ENCODE measurements around the gene ALG2.

The ALG2 gene

GRCh38 chr9:99171225-99172123 lies 50.3 kb downstream of the ALG2 start:
- TF ChIP-seq YY1 (IDR thresholded peaks at IDR 0.05; ENCODE audit: insufficient read depth, insufficient read length), result no peak
- TF ChIP-seq ZNF274 (IDR thresholded peaks at IDR 0.05; ENCODE audit: low read depth, low read length), result no peak
- TF ChIP-seq SUZ12 (IDR thresholded peaks at IDR 0.05; ENCODE audit: extremely low read depth, insufficient read depth, insufficient read length), result no peak
- Histone ChIP-seq H3K4me1 (ENCODE audit: insufficient read depth, insufficient read length) (peaks cover 7% of the 10 kb centered on the region), H3K9me3 (ENCODE audit: insufficient read depth, low read length) (no peaks in the 10 kb centered on the region), H3K27me3 (ENCODE audit: insufficient read depth, insufficient read length) (peaks cover 11% of the 10 kb centered on the region), H3K4me3 (ENCODE audit: insufficient read length, low read depth) (no peak overlapping the region), H3K36me3 (ENCODE audit: insufficient read depth, insufficient read length, low read length) (no peaks in the 10 kb centered on the region), H3K9ac (ENCODE audit: insufficient read length, low read depth) (no peak overlapping the region)
- no peak for DNase-seq (ENCODE audit: low read depth, low spot score)

GRCh38 chr9:99169982-99170761 lies 51.6 kb downstream of the ALG2 start:
- Histone ChIP-seq H3K4me3 (ENCODE audit: insufficient read length, low read depth) (no peak overlapping the region), H3K9ac (ENCODE audit: insufficient read length, low read depth) (peak overlapping the region; percentile 14), H3K27me3 (ENCODE audit: insufficient read depth, insufficient read length) (peaks cover 11% of the 10 kb centered on the region), H3K36me3 (ENCODE audit: insufficient read depth, insufficient read length, low read length) (no peaks in the 10 kb centered on the region), H3K9me3 (ENCODE audit: insufficient read depth, low read length) (no peaks in the 10 kb centered on the region), H3K4me1 (ENCODE audit: insufficient read depth, insufficient read length) (peaks cover 7% of the 10 kb centered on the region)
- peak; percentile 54 for DNase-seq (ENCODE audit: low read depth, low spot score)
- TF ChIP-seq SUZ12 (IDR thresholded peaks at IDR 0.05; ENCODE audit: extremely low read depth, insufficient read depth, insufficient read length) (no peak), ZNF274 (IDR thresholded peaks at IDR 0.05; ENCODE audit: low read depth, low read length) (no peak), YY1 (IDR thresholded peaks at IDR 0.05; ENCODE audit: insufficient read depth, insufficient read length) (no peak)

DNA sequence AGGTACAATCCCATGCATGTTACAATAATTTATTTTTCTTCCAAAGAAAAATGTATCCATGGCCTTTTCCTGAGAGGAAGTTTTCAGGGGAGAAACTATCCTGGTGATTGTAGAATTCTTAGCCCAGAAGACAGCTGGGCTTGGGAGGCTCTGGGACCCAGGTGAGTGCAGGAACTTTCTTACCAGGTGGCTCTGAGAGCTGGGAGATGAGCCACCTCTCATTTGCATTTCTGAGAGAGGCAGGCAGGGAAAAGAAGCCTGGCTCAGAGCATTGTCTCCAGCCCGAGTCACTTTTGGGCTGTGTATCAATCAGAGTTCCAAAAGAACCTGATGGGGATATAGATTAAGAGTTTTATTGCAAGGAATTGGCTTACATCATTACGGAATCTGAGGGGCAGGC lies 52.7 kb downstream of the ALG2 start:
- Histone ChIP-seq H3K9me3 (ENCODE audit: insufficient read depth, low read length) (no peaks in the 10 kb centered on the region), H3K4me3 (ENCODE audit: insufficient read length, low read depth) (no peak overlapping the region), H3K36me3 (ENCODE audit: insufficient read depth, insufficient read length, low read length) (no peaks in the 10 kb centered on the region), H3K27me3 (ENCODE audit: insufficient read depth, insufficient read length) (peaks cover 11% of the 10 kb centered on the region), H3K9ac (ENCODE audit: insufficient read length, low read depth) (no peak overlapping the region), H3K4me1 (ENCODE audit: insufficient read depth, insufficient read length) (peaks cover 7% of the 10 kb centered on the region)
- DNase-seq (ENCODE audit: low read depth, low spot score), result no peak
- no peak for TF ChIP-seq SUZ12 (IDR thresholded peaks at IDR 0.05; ENCODE audit: extremely low read depth, insufficient read depth, insufficient read length)

DNA sequence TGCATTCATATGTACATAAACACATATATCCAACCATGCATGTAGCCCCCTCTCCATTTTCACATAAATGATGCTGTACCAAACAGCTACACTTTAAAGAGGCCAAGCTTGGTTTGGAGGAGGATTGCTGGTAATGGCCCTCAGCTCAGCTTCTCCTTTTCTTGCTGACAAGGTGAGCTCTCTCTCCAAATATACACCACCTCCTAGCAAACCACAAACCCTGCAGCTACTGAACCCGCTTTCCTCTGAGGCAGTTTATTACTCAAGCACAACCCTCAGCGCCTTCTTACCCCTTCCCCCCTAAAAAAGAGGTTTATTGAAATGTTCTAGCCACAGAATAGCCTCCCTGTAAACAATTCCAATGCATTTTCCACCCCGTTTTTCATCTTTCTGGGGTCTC lies 54.0 kb downstream of the ALG2 start:
- Histone ChIP-seq H3K27me3 (ENCODE audit: insufficient read depth, insufficient read length) (peaks cover 11% of the 10 kb centered on the region), H3K9me3 (ENCODE audit: insufficient read depth, low read length) (no peaks in the 10 kb centered on the region), H3K4me3 (ENCODE audit: insufficient read length, low read depth) (no peak overlapping the region), H3K9ac (ENCODE audit: insufficient read length, low read depth) (no peak overlapping the region), H3K4me1 (ENCODE audit: insufficient read depth, insufficient read length) (peaks cover 7% of the 10 kb centered on the region), H3K36me3 (ENCODE audit: insufficient read depth, insufficient read length, low read length) (no peaks in the 10 kb centered on the region)
- no peak for DNase-seq (ENCODE audit: low read depth, low spot score)
- no peak for TF ChIP-seq YY1 (IDR thresholded peaks at IDR 0.05; ENCODE audit: insufficient read depth, insufficient read length)
- no peak for TF ChIP-seq ZNF274 (IDR thresholded peaks at IDR 0.05; ENCODE audit: low read depth, low read length)
- no peak for TF ChIP-seq SUZ12 (IDR thresholded peaks at IDR 0.05; ENCODE audit: extremely low read depth, insufficient read depth, insufficient read length)

DNA sequence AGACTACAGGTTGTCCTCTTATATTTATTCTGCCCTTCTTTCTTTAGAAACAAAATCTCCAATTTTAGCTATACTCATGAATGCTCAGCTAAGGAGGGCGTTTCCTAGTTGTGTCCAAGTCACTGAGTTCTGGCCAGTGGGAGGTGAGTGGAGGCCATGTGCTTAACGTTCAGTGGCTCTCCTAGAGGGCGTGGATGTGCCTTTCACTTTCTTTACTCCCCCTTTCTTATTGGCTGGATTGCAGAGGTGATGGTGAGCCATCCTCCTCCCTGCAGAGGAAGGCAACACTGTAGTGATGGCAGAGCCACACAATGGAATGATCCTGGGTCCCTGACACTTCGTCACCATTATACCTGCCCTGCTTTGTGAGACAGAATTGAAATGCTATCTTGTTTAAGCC lies 54.6 kb downstream of the ALG2 start:
- Histone ChIP-seq H3K27me3 (ENCODE audit: insufficient read depth, insufficient read length) (peaks cover 11% of the 10 kb centered on the region), H3K36me3 (ENCODE audit: insufficient read depth, insufficient read length, low read length) (no peaks in the 10 kb centered on the region), H3K9me3 (ENCODE audit: insufficient read depth, low read length) (no peaks in the 10 kb centered on the region), H3K9ac (ENCODE audit: insufficient read length, low read depth) (no peak overlapping the region), H3K4me1 (ENCODE audit: insufficient read depth, insufficient read length) (peaks cover 7% of the 10 kb centered on the region), H3K4me3 (ENCODE audit: insufficient read length, low read depth) (no peak overlapping the region)
- TF ChIP-seq YY1 (IDR thresholded peaks at IDR 0.05; ENCODE audit: insufficient read depth, insufficient read length), result no peak
- no peak for DNase-seq (ENCODE audit: low read depth, low spot score)
